Activated CD4-positive, alpha-beta memory T cell treated with anti-CD3 and anti-CD28 coated beads, Interleukin-2, amount 10 ng/mL, durations not matched to agents 7 days and 5 days (primary cell): ENCODE data around the gene FAM177B. TPM values are rescaled to one million over a fixed set of nuclear protein-coding genes. Genes with fewer than 3 reads are reported as not detected.

ENCODE experiments used
- CTCF ChIA-PET: fragments of 350-600 bp; sonication (Branson Sonifier 250); formaldehyde crosslinking; loops from one replicate; lab custom pipeline; 2021; ENCODE audit warnings: antibody characterized with exemption, inconsistent platforms; lab: Charles Lee
- POLR2A ChIA-PET: fragments of 350-600 bp; sonication (Branson Sonifier 250); formaldehyde crosslinking; loops from one replicate; lab custom pipeline; 2021; ENCODE audit warnings: antibody characterized with exemption; lab: Charles Lee
- DNase-seq: peaks from one replicate; pipeline ENCODE4 v3.0.0-alpha.2; 2020
- H3K27ac Mint-ChIP-seq: one replicate; pipeline ENCODE4 v1.8.0; 2021; ENCODE audit warnings: mild to moderate bottlenecking, mixed read lengths
- H3K27me3 Mint-ChIP-seq: one replicate; pipeline ENCODE4 v1.8.0; 2021; ENCODE audit warnings: mixed read lengths
- H3K36me3 Mint-ChIP-seq: one replicate; pipeline ENCODE4 v1.8.0; 2021; ENCODE audit warnings: low read depth, mixed read lengths
- H3K4me1 Mint-ChIP-seq: one replicate; pipeline ENCODE4 v1.8.0; 2021; ENCODE audit warnings: mixed read lengths
- H3K4me3 Mint-ChIP-seq: one replicate; pipeline ENCODE4 v1.8.0; 2021; ENCODE audit warnings: mild to moderate bottlenecking, mixed read lengths
- H3K9me3 Mint-ChIP-seq: one replicate; pipeline ENCODE4 v1.8.0; 2021; ENCODE audit warnings: mixed read lengths
- total RNA-seq, 2 experiments: library from RNA; stranded (reverse); gene quantifications; one replicate each; pipeline ENCODE4 v1.2.3, GENCODE V29; 2021

FAM177B gene
- not detected for total RNA-seq

DNA sequence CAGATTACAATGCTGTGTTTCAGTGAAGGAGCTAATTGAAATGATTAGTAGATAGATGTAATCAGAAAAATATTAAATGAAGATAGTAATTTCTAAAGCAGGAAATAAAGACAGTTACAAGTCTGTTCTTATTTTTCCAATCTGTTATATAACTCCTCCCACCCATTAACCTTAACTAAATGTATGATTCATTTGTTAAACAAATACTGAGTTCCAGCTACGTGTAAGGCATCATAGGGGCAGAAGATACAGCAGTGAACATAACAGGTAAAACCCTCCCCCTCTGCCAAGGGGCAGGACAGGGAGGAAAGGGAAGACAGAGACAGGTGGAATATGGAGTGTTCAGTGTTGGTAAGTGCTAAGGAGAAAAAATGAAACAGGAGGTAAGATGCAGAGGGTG is at the start of gene FAM177B:
FAM177B (plus strand) TSS at position 231 of the 400 bp plus-strand sequence. CDS start 9,344 bp downstream, outside the sequence.
- Mint-ChIP-seq H3K4me1 (peaks cover 6% of the 10 kb centered on the region), H3K4me3 (no peak within 1 kb of the TSS), H3K36me3 (peaks cover 25% of the 10 kb centered on the region), H3K27me3 (no peaks in the 10 kb centered on the region), H3K27ac (no peak within 1 kb of the TSS), H3K9me3 (no peaks in the 10 kb centered on the region)
- ChIA-PET POLR2A (no interaction called here), CTCF (interaction anchor here (0.6 to 1.6 kb wide), 4 partner anchors 61 to 356 kb away, joined by 3 to 5 read pairs (median 3); no protein-coding TSS in a partner anchor)
- no peak for DNase-seq

GRCh38 chr1:222691016-222691415 is 46.0 kb upstream of the FAM177B start:
- no peaks in the 10 kb centered on the region for H3K27me3 Mint-ChIP-seq
- H3K4me3 Mint-ChIP-seq: no peak overlapping the region
- no peak overlapping the region for H3K27ac Mint-ChIP-seq
- peaks cover 27% of the 10 kb centered on the region for H3K36me3 Mint-ChIP-seq
- no peaks in the 10 kb centered on the region for H3K9me3 Mint-ChIP-seq
- ChIA-PET CTCF (no interaction called here), POLR2A (no interaction called here)
- DNase-seq: no peak
- H3K4me1 Mint-ChIP-seq: no peaks in the 10 kb centered on the region

GRCh38 chr1:222694927-222695326 is 42.1 kb upstream of the FAM177B start:
- no peak for DNase-seq
- H3K4me1 Mint-ChIP-seq: peaks cover 3% of the 10 kb centered on the region
- no peaks in the 10 kb centered on the region for H3K27me3 Mint-ChIP-seq
- no peak overlapping the region for H3K27ac Mint-ChIP-seq
- no peaks in the 10 kb centered on the region for H3K9me3 Mint-ChIP-seq
- peaks cover 28% of the 10 kb centered on the region for H3K36me3 Mint-ChIP-seq
- ChIA-PET CTCF (interaction anchor here (1.3 kb wide), 1 partner anchor 16 kb away, joined by 4 read pairs; no protein-coding TSS in a partner anchor), POLR2A (no interaction called here)
- H3K4me3 Mint-ChIP-seq: no peak overlapping the region

DNA sequence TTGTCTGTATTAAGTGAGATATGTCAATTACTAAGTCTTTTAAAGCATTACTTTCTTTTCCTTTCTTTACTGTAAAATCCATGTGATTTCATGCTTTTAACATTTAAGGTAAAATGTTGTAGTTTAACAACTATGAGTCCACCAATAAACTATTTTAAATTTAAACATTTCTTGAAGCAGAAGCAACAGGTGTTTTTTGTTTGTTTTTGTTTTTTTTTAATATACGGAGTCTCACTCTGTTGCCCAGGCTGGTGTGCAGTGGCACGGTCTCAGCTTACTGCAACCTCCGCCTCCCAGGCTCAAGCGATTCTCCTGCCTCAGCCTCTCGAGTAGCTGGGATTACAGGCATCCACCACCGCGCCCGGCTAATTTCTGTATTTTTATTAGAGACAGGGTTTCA is 40.3 kb upstream of the FAM177B start:
- Mint-ChIP-seq H3K4me3 (no peak overlapping the region), H3K4me1 (peaks cover 3% of the 10 kb centered on the region), H3K27ac (no peak overlapping the region), H3K27me3 (no peaks in the 10 kb centered on the region), H3K36me3 (peaks cover 32% of the 10 kb centered on the region), H3K9me3 (no peaks in the 10 kb centered on the region)
- DNase-seq: no peak
- ChIA-PET POLR2A (no interaction called here), CTCF (no interaction called here)

GRCh38 chr1:222697203-222697602 is 39.8 kb upstream of the FAM177B start:
- ChIA-PET POLR2A (interaction anchor here (1.7 kb wide), 1 partner anchor 14 kb away, joined by 5 read pairs; no protein-coding TSS in a partner anchor), CTCF (interaction anchor here (0.7 to 1.1 kb wide), 2 partner anchors 18 to 63 kb away, joined by 4 read pairs; no protein-coding TSS in a partner anchor)
- Mint-ChIP-seq H3K27ac (no peak overlapping the region), H3K4me1 (peaks cover 3% of the 10 kb centered on the region), H3K27me3 (no peaks in the 10 kb centered on the region), H3K9me3 (no peaks in the 10 kb centered on the region), H3K4me3 (no peak overlapping the region), H3K36me3 (peaks cover 33% of the 10 kb centered on the region)
- no peak for DNase-seq

GRCh38 chr1:222697826-222698225 is 39.2 kb upstream of the FAM177B start:
- Mint-ChIP-seq H3K27me3 (no peaks in the 10 kb centered on the region), H3K36me3 (peaks cover 33% of the 10 kb centered on the region), H3K27ac (no peak overlapping the region), H3K4me3 (no peak overlapping the region), H3K9me3 (no peaks in the 10 kb centered on the region), H3K4me1 (peaks cover 3% of the 10 kb centered on the region)
- DNase-seq: no peak
- ChIA-PET POLR2A (interaction anchor here (1.2 to 1.7 kb wide), 2 partner anchors 13 to 15 kb away, joined by 3 to 5 read pairs; partner anchors contain the start of genes AIDA and BROX), CTCF (interaction anchor here (0.7 to 1.1 kb wide), 2 partner anchors 19 to 63 kb away, joined by 4 read pairs; no protein-coding TSS in a partner anchor)

DNA sequence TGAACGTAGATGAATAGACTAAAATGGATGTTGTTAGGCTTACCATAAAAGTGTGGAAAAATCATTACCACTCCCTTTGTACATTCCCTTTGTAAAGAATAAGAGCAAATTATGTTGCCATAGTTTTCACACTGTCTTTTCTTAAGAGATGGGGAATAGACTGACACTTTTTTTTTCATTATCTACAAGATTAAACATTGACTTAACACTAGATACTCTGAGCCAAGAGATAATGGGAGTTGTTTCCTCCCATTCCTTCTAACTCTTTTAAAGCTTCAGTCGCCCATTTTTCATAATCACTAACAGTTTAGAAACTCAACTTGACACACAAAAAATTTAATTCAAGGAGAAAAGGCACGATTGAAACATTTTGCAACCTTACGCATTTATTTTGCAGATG is 34.8 kb upstream of the FAM177B start:
- DNase-seq: no peak
- peaks cover 21% of the 10 kb centered on the region for H3K4me1 Mint-ChIP-seq
- no peaks in the 10 kb centered on the region for H3K27me3 Mint-ChIP-seq
- POLR2A ChIA-PET: interaction anchor here (1.0 kb wide), 1 partner anchor 11 kb away, joined by 5 read pairs; the partner anchor contains the start of genes AIDA and BROX
- H3K4me3 Mint-ChIP-seq: no peak overlapping the region
- no peaks in the 10 kb centered on the region for H3K9me3 Mint-ChIP-seq
- no peak overlapping the region for H3K27ac Mint-ChIP-seq
- peaks cover 66% of the 10 kb centered on the region for H3K36me3 Mint-ChIP-seq
- CTCF ChIA-PET: no interaction called here

- peaks cover 31% of the 10 kb centered on the region for H3K4me1 Mint-ChIP-seq
- peaks cover 71% of the 10 kb centered on the region for H3K36me3 Mint-ChIP-seq
- no peaks in the 10 kb centered on the region for H3K27me3 Mint-ChIP-seq
- ChIA-PET POLR2A (interaction anchor here (1.2 kb wide), 1 partner anchor 9 kb away, joined by 7 read pairs; the partner anchor contains the start of genes AIDA and BROX), CTCF (no interaction called here)
- H3K27ac Mint-ChIP-seq: no peak overlapping the region
- H3K9me3 Mint-ChIP-seq: no peaks in the 10 kb centered on the region
- H3K4me3 Mint-ChIP-seq: no peak overlapping the region
- no peak for DNase-seq
Measured at GRCh38 chr1:222704260-222704659, 32.7 kb upstream of the FAM177B start.

DNA sequence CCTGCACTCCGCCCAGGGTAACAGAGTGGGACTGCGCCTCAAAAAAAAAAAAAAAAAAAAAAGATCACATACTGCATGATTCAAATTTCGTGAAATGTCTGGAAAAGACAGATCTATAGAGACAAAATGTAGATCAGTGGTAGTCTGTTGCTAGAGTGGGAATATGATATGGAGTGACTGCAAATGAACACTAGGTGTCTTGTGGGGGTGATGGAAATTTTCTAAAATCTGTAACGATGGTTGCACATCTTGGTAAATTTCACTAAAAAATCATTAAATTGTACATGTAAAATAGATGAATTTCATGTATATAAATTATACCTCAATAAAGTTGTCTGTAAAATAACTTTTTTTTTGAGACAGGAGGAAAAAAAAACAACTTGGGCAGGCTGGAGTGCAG is 30.2 kb upstream of the FAM177B start:
- CTCF ChIA-PET: no interaction called here
- H3K4me1 Mint-ChIP-seq: peaks cover 49% of the 10 kb centered on the region
- peaks cover 76% of the 10 kb centered on the region for H3K36me3 Mint-ChIP-seq
- H3K4me3 Mint-ChIP-seq: no peak overlapping the region
- H3K9me3 Mint-ChIP-seq: no peaks in the 10 kb centered on the region
- no peaks in the 10 kb centered on the region for H3K27me3 Mint-ChIP-seq
- DNase-seq: no peak
- POLR2A ChIA-PET: no interaction called here
- no peak overlapping the region for H3K27ac Mint-ChIP-seq

- Mint-ChIP-seq H3K27ac (no peak overlapping the region), H3K4me3 (peak overlapping the region; percentile 30), H3K9me3 (no peaks in the 10 kb centered on the region), H3K27me3 (no peaks in the 10 kb centered on the region), H3K4me1 (peaks cover 52% of the 10 kb centered on the region), H3K36me3 (peaks cover 65% of the 10 kb centered on the region)
- ChIA-PET CTCF (interaction anchor here (1.3 kb wide), 1 partner anchor 15 kb away, joined by 4 read pairs; no protein-coding TSS in a partner anchor), POLR2A (interaction anchor here (2.0 to 5.0 kb wide), 2 partner anchors 56 to 66 kb away, joined by 18 to 79 read pairs; no protein-coding TSS in a partner anchor)
- DNase-seq: no peak
Measured at GRCh38 chr1:222709700-222710153, 27.3 kb upstream of the FAM177B start.

- H3K4me1 Mint-ChIP-seq: peaks cover 52% of the 10 kb centered on the region
- CTCF ChIA-PET: interaction anchor here (1.2 to 1.9 kb wide), 5 partner anchors 17 to 970 kb away, joined by 4 to 5 read pairs (median 5); partner anchors contain the start of genes DUSP10 and TAF1A
Measured at GRCh38 chr1:222711319-222712252, 25.4 kb upstream of the FAM177B start.

DNA sequence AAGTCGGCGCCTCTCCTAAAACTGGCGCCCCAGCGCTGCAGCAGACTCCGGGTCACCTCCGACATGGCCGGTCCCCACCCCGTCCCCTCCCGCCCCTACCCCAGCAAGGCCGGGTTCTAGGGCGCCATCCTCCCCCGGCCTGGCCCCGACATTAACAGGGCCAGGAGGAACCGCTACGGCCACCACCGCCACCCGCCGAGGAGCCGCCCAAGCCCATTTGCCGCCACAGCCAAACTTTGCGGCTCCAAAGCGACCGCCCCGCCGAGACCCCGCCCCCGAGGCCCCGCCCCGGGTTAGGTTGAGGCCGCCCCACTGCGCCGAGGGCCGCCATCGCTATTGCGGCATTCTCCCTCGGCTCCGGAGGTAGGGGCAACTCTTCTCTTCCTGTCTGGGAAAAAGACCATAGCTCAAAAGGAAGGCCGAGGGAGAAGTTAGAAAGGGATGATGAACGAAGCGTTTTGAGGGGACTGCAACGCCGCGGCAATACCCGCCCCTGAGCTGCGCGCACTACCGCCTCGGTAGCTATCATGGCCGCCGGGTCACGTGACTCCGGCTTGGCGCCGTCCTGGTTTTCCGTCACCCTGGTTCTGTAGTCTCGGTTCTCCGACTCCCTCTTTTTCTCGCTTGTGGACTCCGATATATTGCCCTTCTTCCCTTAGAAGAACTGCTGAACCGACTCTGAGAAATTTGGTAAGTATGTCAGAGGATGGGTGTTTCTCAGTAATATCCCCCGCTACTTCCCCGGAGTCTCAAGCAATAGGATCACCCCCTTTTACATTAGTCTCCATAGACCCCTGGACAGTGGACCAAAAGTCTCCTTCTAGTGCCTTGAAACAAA is 24.5 kb upstream of the FAM177B start, which contains the start of the genes AIDA and BROX:
AIDA (minus strand) TSS at position 239 of the 838 bp plus-strand sequence; CDS start at position 65, 174 bp downstream.
BROX (plus strand) TSS at position 312 of the 838 bp plus-strand sequence. CDS start 3,136 bp downstream, outside the sequence.
- DNase-seq: peak; percentile 94
- ChIA-PET CTCF (interaction anchor here (1.3 to 2.6 kb wide), 6 partner anchors 58 to 971 kb away, joined by 4 to 11 read pairs (median 5); partner anchors contain the start of genes DUSP10 and TAF1A), POLR2A (interaction anchor here (0.6 to 5.0 kb wide), 22 partner anchors 9 to 1022 kb away, joined by 3 to 79 read pairs (median 5); partner anchors contain the start of genes DUSP10 and TAF1A)
- H3K4me3 Mint-ChIP-seq: peak within 1 kb of the TSS; percentile 99
- H3K27me3 Mint-ChIP-seq: no peaks in the 10 kb centered on the region
- peaks cover 53% of the 10 kb centered on the region for H3K4me1 Mint-ChIP-seq
- no peaks in the 10 kb centered on the region for H3K9me3 Mint-ChIP-seq
- peak within 1 kb of the TSS; percentile 99 for H3K27ac Mint-ChIP-seq
- peaks cover 62% of the 10 kb centered on the region for H3K36me3 Mint-ChIP-seq

More at GRCh38 chr1:222711319-222712252, 25.4 kb upstream of the FAM177B start:
- DNase-seq: peak; percentile 76
- Mint-ChIP-seq H3K36me3 (peaks cover 60% of the 10 kb centered on the region), H3K27ac (peak overlapping the region; percentile 99), H3K27me3 (no peaks in the 10 kb centered on the region), H3K9me3 (no peaks in the 10 kb centered on the region), H3K4me3 (peak overlapping the region; percentile 99)
- POLR2A ChIA-PET: interaction anchor here (0.7 to 5.0 kb wide), 17 partner anchors 8 to 122 kb away, joined by 3 to 79 read pairs (median 5); partner anchors contain the start of gene TAF1A
